Endodermal cell (in vitro differentiated cells): ENCODE measurements around the gene AUNIP. TPM values are rescaled to one million over a fixed set of nuclear protein-coding genes. Genes with fewer than 3 reads are reported as not detected.

ENCODE experiments used
- DNase-seq: peaks from one replicate; pipeline ENCODE4 v3.0.0-alpha.2; 2017
- H3K27ac ChIP-seq: 2 replicates; pipeline ENCODE4 v1.5.1; 2013; ENCODE audit warnings: mild to moderate bottlenecking, low read depth, low read length, moderate library complexity
- H3K27me3 ChIP-seq: 2 replicates; pipeline ENCODE4 v1.6.1; 2013; ENCODE audit warnings: mild to moderate bottlenecking, low read length, moderate library complexity; ENCODE audit not compliant: insufficient read depth, control insufficient read depth, poor library complexity, severe bottlenecking
- H3K36me3 ChIP-seq: 2 replicates; pipeline ENCODE4 v1.7.0; 2013; ENCODE audit warnings: mild to moderate bottlenecking, low read length, moderate library complexity; ENCODE audit not compliant: control insufficient read depth, insufficient read depth
- H3K4me1 ChIP-seq: one replicate; pipeline ENCODE4 v1.7.0; 2013; ENCODE audit warnings: low read length; ENCODE audit not compliant: control insufficient read depth, insufficient read depth
- H3K4me3 ChIP-seq: 2 replicates; pipeline ENCODE4 v1.5.1; 2013; ENCODE audit warnings: mild to moderate bottlenecking, low read length, moderate library complexity
- H3K9ac ChIP-seq: 2 replicates; pipeline ENCODE4 v1.6.1; 2013; ENCODE audit warnings: mild to moderate bottlenecking, low read length, moderate library complexity; ENCODE audit not compliant: poor library complexity, severe bottlenecking; ENCODE audit errors: extremely low read depth
- H3K9me3 ChIP-seq: 2 replicates; pipeline ENCODE4 v1.6.1; 2013; ENCODE audit warnings: mild to moderate bottlenecking, low read length, moderate library complexity; ENCODE audit not compliant: control insufficient read depth
- H3K27ac Mint-ChIP-seq: 2 replicates; pipeline ENCODE4 v1.8.0; 2020; ENCODE audit warnings: mixed read lengths
- H3K27me3 Mint-ChIP-seq: 2 replicates; pipeline ENCODE4 v1.8.0; 2021; ENCODE audit warnings: mild to moderate bottlenecking, mixed read lengths; ENCODE audit not compliant: insufficient read depth
- H3K36me3 Mint-ChIP-seq: 2 replicates; pipeline ENCODE4 v1.8.0; 2020; ENCODE audit warnings: low read depth, mixed read lengths
- H3K4me1 Mint-ChIP-seq: 2 replicates; pipeline ENCODE4 v1.8.0; 2020; ENCODE audit warnings: mixed read lengths
- H3K4me3 Mint-ChIP-seq: 2 replicates; pipeline ENCODE4 v1.8.0; 2020; ENCODE audit warnings: mild to moderate bottlenecking, moderate library complexity, mixed read lengths
- H3K9me3 Mint-ChIP-seq: 2 replicates; pipeline ENCODE4 v1.8.0; 2020; ENCODE audit warnings: mild to moderate bottlenecking, mixed read lengths
- WGBS, 2 experiments: methylation state at CpG; one replicate each; pipeline versions ENCODE4 v1.1.5 to v1.1.7; 2013; ENCODE audit warnings: missing lambda C conversion rate in 2 of 2, mixed read lengths in 1 of 2; ENCODE audit not compliant: insufficient coverage in 1 of 2, insufficient read length in 1 of 2; 5-methylcytosine and 5-hydroxymethylcytosine counted together
- total RNA-seq, 2 donors: library from RNA; stranded (reverse); fragmentation: NEBNext Ultra II Directional in 1 of 2; extraction: Animal tissue kit (Norgen Biotek cat#: 25700) in 1 of 2; gene quantifications; 2 replicates in 1 of 2; 3 replicates in 1 of 2; pipeline ENCODE4 v1.2.1, GENCODE V29; 2021
- TF ChIP-seq, protein P1 (sequence below): fragments of 200-600 bp; sonication (generic); conservative IDR thresholded peaks from 2 replicates; pipeline ENCODE4 v1.5.0; 2021; ENCODE audit warnings: antibody characterized with exemption, mild to moderate bottlenecking

The AUNIP gene
- total RNA-seq, 2 donors from 2014 or later: 14.3 to 19.5 TPM

DNA sequence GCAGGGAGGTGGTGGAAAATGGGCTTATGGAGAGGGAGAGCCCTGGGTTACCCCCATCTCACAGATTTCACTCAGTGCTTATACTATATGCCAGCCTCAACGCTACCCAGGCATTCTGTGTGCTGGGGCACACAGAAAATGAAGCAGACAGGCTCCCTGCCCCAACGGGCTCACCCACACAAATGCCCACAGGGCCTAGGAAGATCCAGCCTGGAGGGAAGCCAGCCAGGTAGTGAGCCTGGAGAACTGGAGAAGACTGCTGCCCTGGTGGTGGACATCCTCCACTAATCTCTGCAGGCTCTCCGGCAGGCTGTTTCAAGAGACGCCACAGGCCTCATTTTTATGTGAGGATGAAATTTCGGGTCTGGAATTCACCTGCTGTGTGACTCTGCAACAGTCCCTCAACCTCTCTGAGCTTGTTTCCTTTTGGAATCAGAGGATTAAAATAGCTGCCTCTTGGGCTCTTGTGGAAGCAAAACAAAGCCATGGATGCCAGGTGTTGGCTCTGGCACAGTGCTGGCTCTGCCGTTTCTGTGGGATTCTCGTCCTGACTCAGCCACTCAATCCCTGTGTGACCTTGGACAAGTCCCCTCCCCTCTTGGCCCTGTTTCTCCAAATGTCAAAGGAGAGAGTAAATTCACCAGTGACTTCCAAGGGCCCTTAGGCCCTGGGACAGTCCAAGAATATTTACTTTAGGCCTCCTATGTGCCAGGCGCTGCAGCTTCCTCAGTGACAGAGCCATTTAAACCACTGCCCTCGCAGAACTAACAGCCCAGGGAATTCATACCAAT, 12.6 kb upstream of the AUNIP start:
- no peaks in the 10 kb centered on the region for H3K9me3 ChIP-seq
- no peak overlapping the region for H3K9ac ChIP-seq
- H3K4me1 Mint-ChIP-seq: peaks cover 18% of the 10 kb centered on the region
- TF ChIP-seq, protein P1, sequence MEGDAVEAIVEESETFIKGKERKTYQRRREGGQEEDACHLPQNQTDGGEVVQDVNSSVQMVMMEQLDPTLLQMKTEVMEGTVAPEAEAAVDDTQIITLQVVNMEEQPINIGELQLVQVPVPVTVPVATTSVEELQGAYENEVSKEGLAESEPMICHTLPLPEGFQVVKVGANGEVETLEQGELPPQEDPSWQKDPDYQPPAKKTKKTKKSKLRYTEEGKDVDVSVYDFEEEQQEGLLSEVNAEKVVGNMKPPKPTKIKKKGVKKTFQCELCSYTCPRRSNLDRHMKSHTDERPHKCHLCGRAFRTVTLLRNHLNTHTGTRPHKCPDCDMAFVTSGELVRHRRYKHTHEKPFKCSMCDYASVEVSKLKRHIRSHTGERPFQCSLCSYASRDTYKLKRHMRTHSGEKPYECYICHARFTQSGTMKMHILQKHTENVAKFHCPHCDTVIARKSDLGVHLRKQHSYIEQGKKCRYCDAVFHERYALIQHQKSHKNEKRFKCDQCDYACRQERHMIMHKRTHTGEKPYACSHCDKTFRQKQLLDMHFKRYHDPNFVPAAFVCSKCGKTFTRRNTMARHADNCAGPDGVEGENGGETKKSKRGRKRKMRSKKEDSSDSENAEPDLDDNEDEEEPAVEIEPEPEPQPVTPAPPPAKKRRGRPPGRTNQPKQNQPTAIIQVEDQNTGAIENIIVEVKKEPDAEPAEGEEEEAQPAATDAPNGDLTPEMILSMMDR: no peak
- H3K27ac ChIP-seq: no peak overlapping the region
- WGBS, 2 experiments: 82 to 90% methylated on average over 6 to 9 of the region's 9 CpGs
- H3K4me1 ChIP-seq: peaks cover 3% of the 10 kb centered on the region
- H3K4me3 ChIP-seq: no peak overlapping the region
- H3K4me3 Mint-ChIP-seq: no peak overlapping the region
- H3K27me3 ChIP-seq: no peaks in the 10 kb centered on the region
- DNase-seq: no peak
- no peaks in the 10 kb centered on the region for H3K36me3 Mint-ChIP-seq
- no peak overlapping the region for H3K27ac Mint-ChIP-seq
- no peaks in the 10 kb centered on the region for H3K9me3 Mint-ChIP-seq
- H3K27me3 Mint-ChIP-seq: no peaks in the 10 kb centered on the region
- H3K36me3 ChIP-seq: peaks cover 8% of the 10 kb centered on the region

- Histone ChIP-seq H3K27me3 (no peaks in the 10 kb centered on the region), H3K4me3 (no peak overlapping the region), H3K9ac (no peak overlapping the region), H3K27ac (no peak overlapping the region), H3K36me3 (peaks cover 8% of the 10 kb centered on the region), H3K9me3 (no peaks in the 10 kb centered on the region), H3K4me1 (peaks cover 3% of the 10 kb centered on the region)
- Mint-ChIP-seq H3K36me3 (peaks cover 4% of the 10 kb centered on the region), H3K27ac (no peak overlapping the region), H3K9me3 (no peaks in the 10 kb centered on the region), H3K27me3 (no peaks in the 10 kb centered on the region), H3K4me3 (no peak overlapping the region), H3K4me1 (peaks cover 11% of the 10 kb centered on the region)
- DNase-seq: no peak
- WGBS, 2 experiments: 58 to 61% methylated on average over 3 to 5 of the region's 5 CpGs
- TF ChIP-seq, protein P1: no peak
These were observed 11.9 kb upstream of the AUNIP start for GRCh38 chr1:25871086-25871703.

GRCh38 chr1:25870614-25871013, 11.4 kb upstream of the AUNIP start:
- TF ChIP-seq, protein P1: no peak
- Mint-ChIP-seq H3K36me3 (peaks cover 9% of the 10 kb centered on the region), H3K4me1 (peaks cover 9% of the 10 kb centered on the region), H3K9me3 (no peaks in the 10 kb centered on the region), H3K4me3 (no peak overlapping the region), H3K27ac (no peak overlapping the region), H3K27me3 (no peaks in the 10 kb centered on the region)
- Histone ChIP-seq H3K9ac (no peak overlapping the region), H3K27me3 (no peaks in the 10 kb centered on the region), H3K36me3 (peaks cover 8% of the 10 kb centered on the region), H3K9me3 (no peaks in the 10 kb centered on the region), H3K4me3 (no peak overlapping the region), H3K4me1 (peaks cover 3% of the 10 kb centered on the region), H3K27ac (no peak overlapping the region)
- DNase-seq: no peak
- 89 to 100% methylated on average over 1 of the region's 1 CpG for WGBS, 2 experiments
